GM20431 (cell line): ENCODE data around the gene ZNF341.

ENCODE experiments used
- in situ Hi-C: fragments of 300-500 bp; cut with MseI, MboI; formaldehyde crosslinking; loops from one replicate; pipeline ENCODE4 v1.15.0; 2020; ENCODE audit warnings: low sequenced_read_pairs; ENCODE audit not compliant: unreplicated experiment

The ZNF341 gene

GRCh38 chr20:33819456-33819855 lies 87.7 kb downstream of the ZNF341 start:
- in situ Hi-C loops: no loop called here

GRCh38 chr20:33820362-33820761 lies 88.6 kb downstream of the ZNF341 start:
- in situ Hi-C loops: no loop called here

GRCh38 chr20:33821270-33821836 lies 89.6 kb downstream of the ZNF341 start:
- in situ Hi-C loops: no loop called here

DNA sequence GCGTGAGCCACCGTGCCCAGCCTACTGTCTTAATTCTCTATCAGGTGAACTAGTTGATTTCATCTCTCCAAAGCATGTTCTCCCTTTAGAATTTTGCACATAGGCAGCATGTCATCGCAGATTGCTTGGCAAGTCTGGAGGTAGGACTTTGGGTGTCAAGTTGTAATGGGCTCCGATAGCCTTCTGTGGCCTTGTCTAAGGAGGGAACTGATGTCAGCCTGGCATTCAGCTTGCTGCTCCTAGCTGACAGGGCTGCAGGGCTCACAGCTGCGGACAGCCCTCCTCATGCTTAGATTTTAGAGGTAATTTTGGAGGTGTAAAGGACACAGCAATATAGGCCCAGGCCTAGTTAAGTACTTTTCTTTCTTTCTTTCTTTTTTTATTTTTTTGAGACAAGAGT lies 90.6 kb downstream of the ZNF341 start:
- in situ Hi-C loops: no loop called here

DNA sequence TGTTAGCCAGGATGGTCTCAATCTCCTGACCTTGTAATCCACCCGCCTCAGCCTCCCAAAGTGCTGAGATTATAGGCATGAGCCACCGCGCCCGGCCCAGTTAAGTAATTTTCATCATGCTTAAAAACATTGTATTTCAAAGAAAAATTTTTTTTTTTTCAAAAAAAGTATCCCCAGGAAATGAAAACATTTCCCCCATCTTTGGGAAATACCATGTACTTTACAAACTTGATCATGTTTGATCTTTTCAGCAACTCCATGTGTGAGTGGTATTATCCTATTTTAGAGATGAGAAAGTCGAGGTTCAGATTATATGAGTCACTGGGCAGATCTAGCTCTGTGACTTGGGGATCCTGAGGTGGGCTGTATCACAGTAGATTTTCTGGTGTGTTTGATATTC lies 91.2 kb downstream of the ZNF341 start:
- in situ Hi-C loops: no loop called here

DNA sequence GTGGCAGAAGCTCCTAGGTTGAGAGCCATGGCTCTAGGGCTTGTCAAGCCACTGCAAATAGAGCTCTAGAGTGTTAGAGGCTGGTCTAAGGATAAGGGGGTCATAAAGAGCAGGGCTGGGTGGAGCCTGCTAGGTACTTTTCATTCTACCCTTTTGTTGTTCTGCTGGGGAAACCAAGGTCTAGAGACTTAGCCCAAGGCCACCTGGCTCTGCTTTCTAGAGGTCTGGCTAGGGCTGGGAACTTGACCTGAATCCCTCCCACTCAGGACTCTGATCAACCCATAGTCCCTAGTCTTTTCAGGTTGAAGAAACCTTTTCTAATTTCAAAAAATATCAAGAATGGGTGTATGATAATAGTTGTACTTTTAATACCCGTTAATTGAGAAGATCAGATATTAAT lies 93.1 kb downstream of the ZNF341 start:
- in situ Hi-C loops: no loop called here

DNA sequence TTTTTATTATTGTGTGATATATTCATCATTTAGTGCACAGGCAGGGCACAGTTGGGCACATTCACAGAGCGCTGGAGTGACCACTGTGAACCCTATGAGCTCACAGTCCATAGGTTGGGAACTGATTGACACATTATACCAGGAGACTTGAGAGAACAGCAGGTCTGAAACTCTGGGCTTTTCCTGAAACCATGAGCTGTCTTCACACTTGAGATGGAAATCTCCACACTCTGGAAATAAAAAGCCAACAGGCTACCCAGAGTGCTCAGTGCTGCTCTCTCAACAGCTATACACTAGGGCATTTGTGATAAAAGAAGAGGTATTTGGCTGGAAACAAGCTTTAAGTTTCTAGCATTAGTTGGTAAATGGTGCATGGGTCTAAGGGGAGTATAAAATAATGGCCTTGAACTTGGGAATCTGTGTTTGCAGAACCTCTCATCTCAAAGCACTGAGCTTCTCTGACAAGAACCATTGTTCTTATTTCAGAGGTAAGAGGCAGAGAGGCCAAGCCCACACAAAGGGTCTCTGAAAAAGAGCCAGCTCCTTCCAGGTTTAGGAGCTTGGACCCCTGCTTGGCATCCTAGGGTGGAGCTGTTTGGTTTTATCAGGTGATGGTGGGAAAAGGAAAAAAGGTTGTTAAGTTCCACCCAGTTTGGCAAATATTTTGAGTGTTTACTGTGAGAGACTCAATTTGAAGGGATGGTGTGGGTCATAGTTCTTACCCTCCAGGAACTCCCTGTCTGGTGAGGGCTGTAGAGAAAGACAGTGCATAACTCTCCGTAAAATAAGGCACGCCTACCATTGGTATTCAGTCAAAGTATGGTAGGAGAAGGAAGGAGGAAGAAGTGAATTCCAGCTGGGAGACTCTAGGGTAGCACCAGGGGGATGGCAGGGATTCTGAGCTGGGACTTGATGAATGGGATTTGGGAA lies 93.8 kb downstream of the ZNF341 start:
- in situ Hi-C loops: no loop called here

GRCh38 chr20:33826270-33826897 lies 94.6 kb downstream of the ZNF341 start:
- in situ Hi-C loops: no loop called here

DNA sequence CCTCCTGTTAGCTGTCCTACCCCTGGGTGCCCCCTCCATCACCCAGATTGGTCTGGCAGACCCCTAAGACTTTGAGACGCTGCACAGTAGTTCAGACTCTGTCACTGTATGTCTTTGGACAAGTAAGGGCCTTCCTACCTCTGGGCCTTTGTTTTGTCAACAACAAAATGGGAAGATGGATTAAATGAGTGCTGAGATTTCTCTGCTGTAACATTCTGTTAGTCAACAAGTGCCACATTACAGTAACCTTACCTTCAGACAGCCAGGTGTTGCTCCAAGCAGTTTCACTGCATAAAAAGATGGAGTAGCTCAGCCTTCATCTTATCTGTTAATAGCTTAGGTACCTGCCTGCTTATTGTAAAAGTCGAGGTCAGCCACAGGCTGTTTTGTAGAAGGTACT lies 95.3 kb downstream of the ZNF341 start:
- in situ Hi-C loops: no loop called here

DNA sequence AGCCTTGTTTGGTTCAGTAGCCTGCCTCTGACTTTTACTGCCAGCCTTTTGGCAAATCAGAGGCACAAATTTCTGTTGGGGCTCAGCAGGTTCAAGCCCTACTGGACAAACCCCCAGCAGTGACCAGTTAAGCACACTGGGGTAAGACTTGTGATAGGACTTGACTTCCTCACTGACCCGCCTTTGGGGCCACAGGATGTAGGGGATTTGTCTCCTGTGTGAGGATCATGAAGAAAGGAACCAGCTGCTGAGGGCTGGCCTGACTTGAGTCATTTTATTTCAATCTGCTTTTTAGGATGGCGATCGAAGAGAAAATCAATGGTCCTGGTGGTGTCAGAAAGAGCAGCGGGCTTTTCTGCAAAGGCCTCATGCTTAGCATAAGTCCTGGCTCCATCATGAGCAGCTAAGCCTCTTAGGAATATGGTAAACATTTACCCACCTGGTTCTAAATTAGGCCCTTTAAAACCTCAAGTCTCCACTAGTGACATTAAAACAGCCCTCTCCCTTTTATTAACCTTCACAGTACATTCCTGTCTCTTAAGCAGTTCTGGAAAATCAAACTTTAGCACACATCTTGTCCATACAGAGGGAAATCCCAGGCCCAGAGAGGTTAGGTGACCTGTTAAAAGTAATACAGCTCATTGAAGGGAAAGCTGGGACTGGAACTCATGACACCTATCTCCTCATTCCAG lies 96.0 kb downstream of the ZNF341 start:
- in situ Hi-C loops: no loop called here

- in situ Hi-C loops: no loop called here
Observed at GRCh38 chr20:33828326-33828844, 96.6 kb downstream of the ZNF341 start.

GRCh38 chr20:33828967-33829560 lies 97.3 kb downstream of the ZNF341 start:
- in situ Hi-C loops: no loop called here

GRCh38 chr20:33829636-33830035 lies 97.8 kb downstream of the ZNF341 start:
- in situ Hi-C loops: no loop called here

GRCh38 chr20:33830371-33830770 lies 98.6 kb downstream of the ZNF341 start:
- in situ Hi-C loops: no loop called here

- in situ Hi-C loops: no loop called here
Observed at GRCh38 chr20:33832103-33832804, 100.5 kb downstream of the ZNF341 start.

- in situ Hi-C loops: no loop called here
Observed at GRCh38 chr20:33833333-33833732, 101.5 kb downstream of the ZNF341 start.

- in situ Hi-C loops: no loop called here
Observed at GRCh38 chr20:33835615-33836172, 103.9 kb downstream of the ZNF341 start.

GRCh38 chr20:33836277-33836676 lies 104.5 kb downstream of the ZNF341 start:
- in situ Hi-C loops: no loop called here
